HepG2 (cell line): ENCODE data around the gene CCT3.

Experiments
- CTCF ChIP-seq: sonication (generic); formaldehyde crosslinking; IDR thresholded peaks from 2 replicates; pipeline ENCODE4 v1.5.0; 2020; ENCODE audit warnings: mild to moderate bottlenecking, missing genetic modification reagents, moderate library complexity
- HMGA1 ChIP-seq: sonication (generic); formaldehyde crosslinking; conservative IDR thresholded peaks from 2 replicates; pipeline ENCODE4 v1.4.0; 2020; ENCODE audit warnings: missing genetic modification reagents

GRCh38 chr1:156291226-156292061 lies 46.6 kb downstream of the CCT3 start:
- TF ChIP-seq HMGA1 (CRISPR knock-in tag) (no peak), CTCF (CRISPR knock-in tag) (0 out of 2 replicates have a peak, but pooled peaks have one; percentile 11)
